DMS 273 (cell line): ENCODE results near the gene IGSF21.

Experiments used
- DNase-seq: peaks from one replicate; lab custom pipeline; 2025; ENCODE audit not compliant: unreplicated experiment; lab: John Stamatoyannopoulos, UW

IGSF21 gene

DNA sequence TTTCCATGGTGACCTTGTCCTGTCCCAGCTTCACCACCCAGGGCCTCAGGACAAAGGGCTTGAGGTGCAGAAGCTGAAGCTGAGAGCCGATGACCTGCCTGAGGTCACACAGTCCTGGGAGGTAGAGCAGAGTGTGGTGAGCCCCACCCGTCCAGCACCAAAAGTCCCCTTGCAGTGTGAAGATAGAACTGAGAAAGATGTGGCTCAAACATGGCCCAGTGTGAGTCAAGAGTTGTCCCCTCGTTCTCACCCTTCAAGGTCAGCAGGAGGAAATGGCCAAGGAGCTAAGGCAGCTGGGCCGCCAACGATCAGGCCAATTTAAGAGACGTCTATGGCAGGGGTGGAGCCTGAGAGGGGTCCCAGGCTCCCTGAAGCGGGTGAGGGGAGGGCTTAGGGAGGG, 215.7 kb downstream of the IGSF21 start:
- DNase-seq, result no peak

- peak; percentile 15 for DNase-seq
Observed at GRCh38 chr1:18324246-18324645, 216.6 kb downstream of the IGSF21 start.

- no peak for DNase-seq
Observed at GRCh38 chr1:18325136-18325535, 217.5 kb downstream of the IGSF21 start.

- peak; percentile 84 for DNase-seq
Observed at GRCh38 chr1:18326211-18326897, 218.8 kb downstream of the IGSF21 start.

DNA sequence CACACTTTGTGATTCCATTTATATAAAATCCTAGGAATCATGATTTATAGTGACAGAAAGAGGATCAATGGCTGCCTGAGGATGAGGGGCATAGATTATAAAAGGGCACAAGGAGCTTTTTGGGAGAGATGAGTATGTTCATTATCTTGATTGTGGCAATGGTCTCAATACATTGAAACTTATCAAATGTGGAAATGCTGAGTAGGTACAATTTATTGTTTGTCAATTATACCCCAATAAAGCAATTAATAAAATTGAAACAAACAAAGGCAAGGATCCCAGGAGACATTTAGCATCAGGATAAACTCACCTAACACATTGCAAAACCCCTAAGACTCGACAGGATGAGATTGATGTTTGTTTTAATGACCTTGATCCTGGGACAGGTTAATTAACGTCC, 220.1 kb downstream of the IGSF21 start:
- no peak for DNase-seq

DNA sequence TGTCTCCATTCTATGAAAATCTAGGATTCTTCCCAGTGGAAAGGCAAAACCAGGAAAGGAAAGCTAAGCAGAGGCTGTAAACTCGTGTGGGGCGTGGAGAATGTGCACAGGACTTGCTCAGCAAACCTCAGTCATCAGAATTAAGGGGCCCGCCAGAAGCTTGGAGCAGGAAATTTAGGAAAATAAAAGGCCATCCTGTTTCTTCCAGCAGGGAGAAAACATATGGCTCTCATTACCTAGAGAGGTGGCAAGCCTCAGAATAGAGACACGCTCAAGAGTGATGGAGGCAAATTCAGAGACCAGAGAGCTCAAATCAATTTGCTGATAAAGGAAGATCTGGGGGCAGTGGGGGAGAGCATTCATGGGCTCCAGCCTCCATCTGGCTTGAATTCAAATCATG, 221.2 kb downstream of the IGSF21 start:
- no peak for DNase-seq

DNA sequence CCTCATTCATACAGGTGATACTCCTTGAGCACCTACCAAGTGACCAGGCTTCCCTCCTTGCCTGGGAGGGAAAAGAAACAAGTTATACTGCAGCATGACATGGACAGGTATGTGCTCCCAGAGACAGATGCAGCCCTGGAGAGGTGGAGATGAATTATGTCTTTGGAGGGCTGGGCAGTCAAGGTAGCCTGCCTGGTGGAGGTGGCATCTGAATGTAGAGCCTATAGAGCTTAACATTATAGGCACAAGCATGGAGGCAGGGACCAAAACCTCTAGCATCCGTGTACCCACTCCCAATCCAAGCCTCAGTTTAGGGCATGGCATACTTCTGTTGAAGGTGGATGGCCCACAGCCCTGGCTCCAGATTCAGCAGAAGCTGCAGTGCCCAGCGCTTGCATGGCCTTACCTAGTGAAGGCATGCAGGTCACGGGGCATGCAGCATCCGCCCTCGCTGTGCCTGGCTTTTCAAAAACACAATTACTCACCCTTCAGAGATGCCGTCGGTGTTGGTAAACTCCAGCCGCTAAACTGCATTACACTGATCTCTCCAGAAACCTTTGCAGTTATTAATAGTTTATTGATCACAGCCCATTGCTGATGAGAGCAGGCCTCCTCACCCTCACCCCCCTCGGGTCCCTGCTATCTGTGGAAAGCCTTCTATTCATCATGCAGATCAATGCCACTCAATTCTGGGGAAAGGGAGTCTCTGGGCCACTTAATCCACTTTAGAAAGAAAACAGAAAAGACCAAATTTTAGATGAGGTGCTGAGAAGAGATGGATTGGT, 222.1 kb downstream of the IGSF21 start:
- DNase-seq, result no peak

DNA sequence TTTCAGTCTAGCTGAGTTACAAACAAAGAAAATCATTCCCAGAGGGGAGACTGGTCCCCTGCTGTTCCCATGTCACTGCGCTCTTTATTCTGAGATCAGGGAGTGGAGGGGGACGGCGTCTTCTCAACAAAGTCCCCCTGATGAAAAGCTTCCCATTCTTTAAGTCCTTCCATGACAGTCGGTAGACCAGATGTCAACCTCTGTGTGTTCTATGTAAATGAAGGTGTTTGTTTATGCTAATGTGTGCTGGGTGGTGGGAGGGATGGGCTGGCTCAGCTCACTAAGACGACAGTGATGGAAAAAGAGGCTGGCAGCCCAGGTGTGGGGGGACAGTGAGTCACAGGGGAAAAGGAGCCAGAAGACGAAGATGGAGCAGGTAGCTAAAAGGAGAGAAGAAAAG, 225.0 kb downstream of the IGSF21 start:
- DNase-seq, result no peak

GRCh38 chr1:18333220-18333619, 225.6 kb downstream of the IGSF21 start:
- DNase-seq, result peak; percentile 20

GRCh38 chr1:18336801-18337200, 229.2 kb downstream of the IGSF21 start:
- no peak for DNase-seq

GRCh38 chr1:18337757-18338156, 230.2 kb downstream of the IGSF21 start:
- no peak for DNase-seq

DNA sequence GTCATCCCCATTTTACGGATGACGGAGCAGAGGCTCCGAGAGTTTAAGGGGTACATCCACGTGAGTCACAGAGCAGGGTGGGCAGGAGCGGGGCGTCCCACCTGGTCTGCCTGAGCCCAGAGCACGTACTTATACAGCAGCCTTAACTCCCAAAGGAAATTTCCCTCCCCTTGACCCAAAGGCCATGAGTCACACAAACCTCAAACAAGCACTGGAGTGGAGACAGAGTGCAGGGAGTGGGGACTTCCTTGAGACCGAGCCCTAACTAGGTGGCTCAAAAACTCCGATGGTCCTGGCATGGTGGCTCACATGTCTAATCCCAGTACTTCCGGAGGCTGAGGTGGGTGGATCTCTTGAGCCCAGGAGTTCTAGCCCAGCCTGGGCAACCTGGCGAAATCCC, 231.6 kb downstream of the IGSF21 start:
- no peak for DNase-seq

- no peak for DNase-seq
Observed at GRCh38 chr1:18340158-18340764, 232.7 kb downstream of the IGSF21 start.

DNA sequence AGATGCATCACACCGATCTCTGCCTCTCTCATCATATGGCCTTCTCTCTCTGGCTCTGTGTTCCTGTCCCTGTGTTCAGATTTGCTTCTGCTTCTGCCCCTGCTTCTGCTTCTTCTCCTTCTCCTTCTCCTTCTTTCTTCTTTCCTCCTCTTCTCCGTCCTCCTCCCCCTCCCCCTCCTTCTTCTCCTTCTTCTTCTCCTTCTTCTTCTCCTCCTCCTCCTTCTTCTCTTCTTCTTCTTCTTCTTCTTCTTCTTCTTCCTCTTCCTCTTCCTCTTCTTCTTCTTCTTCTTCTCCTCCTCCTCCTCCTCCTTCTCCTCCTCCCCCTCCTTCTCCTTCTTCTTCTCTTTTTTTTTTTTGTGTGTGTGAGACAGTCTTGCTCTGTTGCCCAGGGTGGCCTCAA, 233.2 kb downstream of the IGSF21 start:
- no peak for DNase-seq

GRCh38 chr1:18341291-18342069, 233.9 kb downstream of the IGSF21 start:
- DNase-seq, result peak; percentile 65

- DNase-seq, result no peak
Observed at GRCh38 chr1:18342744-18343143, 235.1 kb downstream of the IGSF21 start.

DNA sequence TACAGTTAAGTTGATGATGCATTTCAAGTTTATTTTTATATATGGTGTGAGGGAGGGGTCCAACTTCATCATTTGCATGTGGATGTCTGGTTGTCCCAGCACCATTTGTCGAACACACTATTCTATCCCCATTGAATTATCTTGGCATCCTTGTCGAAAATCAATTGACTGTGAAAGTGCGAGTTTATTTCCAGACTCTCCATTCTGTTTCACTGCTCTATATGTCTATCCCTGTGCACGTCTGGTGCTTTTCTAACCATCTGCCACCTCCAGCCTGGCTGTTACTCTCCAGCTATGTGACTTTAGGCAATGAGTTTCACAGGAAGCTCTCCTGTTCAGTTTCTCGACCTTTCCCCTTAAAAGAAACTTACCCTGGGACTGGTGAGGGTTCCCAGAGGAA, 236.0 kb downstream of the IGSF21 start:
- DNase-seq, result peak; percentile 86

DNA sequence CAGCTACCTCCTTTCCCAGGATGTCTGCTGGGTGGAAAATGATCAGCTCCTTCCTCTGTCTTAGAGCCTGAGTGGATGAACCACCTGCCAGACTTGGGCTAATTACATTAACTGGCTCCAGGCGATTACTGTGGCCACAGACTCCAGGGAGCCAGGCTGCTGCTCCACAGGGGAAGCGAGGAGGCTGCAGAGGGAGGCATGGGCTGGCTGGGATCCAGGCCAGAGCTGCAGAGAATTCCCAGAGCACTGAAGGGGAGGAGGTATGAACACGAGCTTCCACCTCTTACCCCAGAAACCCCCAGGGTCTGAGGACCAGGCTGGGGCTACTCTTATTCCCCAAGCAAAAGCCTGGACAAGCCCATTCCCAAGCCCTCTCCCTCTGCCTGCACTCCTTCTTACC, 237.2 kb downstream of the IGSF21 start:
- DNase-seq, result peak; percentile 94

GRCh38 chr1:18347559-18347958, 240.0 kb downstream of the IGSF21 start:
- DNase-seq, result no peak

DNA sequence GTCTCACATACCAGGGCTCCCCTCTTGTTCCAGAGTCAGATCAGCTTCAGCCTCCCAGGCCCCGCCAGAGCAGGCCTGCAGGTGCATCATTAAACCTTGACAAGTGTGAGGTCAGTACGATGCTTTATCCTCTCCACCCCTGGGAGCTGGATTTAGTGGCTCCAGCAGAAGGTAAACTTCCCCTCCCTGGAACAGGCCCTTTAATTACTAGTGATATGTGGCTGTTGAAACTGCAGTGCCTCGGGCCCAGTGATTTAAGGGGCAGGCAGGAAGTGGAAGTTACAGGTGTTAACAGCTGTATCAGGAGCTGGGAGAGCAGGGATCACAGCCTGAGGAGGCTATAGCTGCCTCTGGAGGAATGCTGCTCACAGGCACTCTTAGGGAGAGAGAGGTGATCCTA, 240.8 kb downstream of the IGSF21 start:
- DNase-seq, result no peak

- no peak for DNase-seq
Observed at GRCh38 chr1:18350747-18351146, 243.1 kb downstream of the IGSF21 start.
